MCF 10A (cell line): ENCODE results near the gene MKNK2. TPM values are rescaled to one million over a fixed set of nuclear protein-coding genes. Genes with fewer than 3 reads are reported as not detected.

Experiments used
- BruUV-seq: library from RNA; stranded (reverse); fragments of 400-500 nt; replicated peaks from 2 replicates; lab custom pipeline; 2021; lab: Mats Ljungman, UMichigan
- CTCF ChIA-PET: fragments of 300-600 bp; sonication (Branson Sonifier 250); formaldehyde crosslinking; extraction: SDS; loops from one replicate; lab custom pipeline; 2021; ENCODE audit warnings: antibody characterized with exemption, inconsistent platforms; lab: Yijun Ruan, JAX
- POLR2A ChIA-PET: fragments of 300-600, 350-650 bp; sonication (Branson Sonifier 250); formaldehyde crosslinking; extraction: SDS; loops from one replicate; lab custom pipeline; 2020; ENCODE audit warnings: antibody characterized with exemption, inconsistent platforms; lab: Yijun Ruan, JAX
- DNase-seq: peaks from one replicate; pipeline ENCODE4 v3.0.0-alpha.2; 2018; ENCODE audit not compliant: unreplicated experiment
- H3K27ac Mint-ChIP-seq: one replicate; pipeline ENCODE4 v1.8.0; 2022; ENCODE audit warnings: mild to moderate bottlenecking, low read depth, mixed read lengths; ENCODE audit not compliant: unreplicated experiment
- H3K27me3 Mint-ChIP-seq: one replicate; pipeline ENCODE4 v1.8.0; 2022; ENCODE audit warnings: mixed read lengths; ENCODE audit not compliant: insufficient read depth, unreplicated experiment
- H3K36me3 Mint-ChIP-seq: one replicate; pipeline ENCODE4 v1.8.0; 2022; ENCODE audit warnings: mild to moderate bottlenecking, moderate library complexity, mixed read lengths; ENCODE audit not compliant: insufficient read depth, unreplicated experiment
- H3K4me1 Mint-ChIP-seq: one replicate; pipeline ENCODE4 v1.8.0; 2022; ENCODE audit warnings: mixed read lengths; ENCODE audit not compliant: insufficient read depth, unreplicated experiment
- H3K4me3 Mint-ChIP-seq: one replicate; pipeline ENCODE4 v1.8.0; 2022; ENCODE audit warnings: mild to moderate bottlenecking, moderate library complexity, mixed read lengths; ENCODE audit not compliant: unreplicated experiment
- H3K9me3 Mint-ChIP-seq: one replicate; pipeline ENCODE4 v1.8.0; 2022; ENCODE audit warnings: mixed read lengths; ENCODE audit not compliant: unreplicated experiment
- CTCF ChIP-seq: fragments of 200-600 bp; IDR thresholded peaks from one replicate; pipeline ENCODE4 v1.8.0; 2022; ENCODE audit warnings: antibody characterized with exemption, mild to moderate bottlenecking; ENCODE audit not compliant: unreplicated experiment
- intact Hi-C: fragments of 100-400 bp; cut with micrococcal nuclease; formaldehyde crosslinking; loops from 2 replicates; pipeline ENCODE4 v1.14.1; 2022
- total RNA-seq: library from RNA; stranded (reverse); gene quantifications from 2 replicates; pipeline ENCODE4 v1.2.3, GENCODE V29; 2022

Gene MKNK2
- total RNA-seq, 1 experiment from 2014 or later: 146 TPM

- ChIA-PET CTCF (no interaction called here), POLR2A (no interaction called here)
- intact Hi-C loops: no loop called here
- no peak for DNase-seq
- Mint-ChIP-seq H3K4me1 (peaks cover 5% of the 10 kb centered on the region), H3K9me3 (no peaks in the 10 kb centered on the region), H3K4me3 (no peak overlapping the region), H3K27ac (no peak overlapping the region), H3K36me3 (peaks cover 32% of the 10 kb centered on the region), H3K27me3 (no peaks in the 10 kb centered on the region)
- no peak for TF ChIP-seq CTCF
- BruUV-seq: no TSS peak
These were observed 48.0 kb upstream of the MKNK2 start for GRCh38 chr19:2099054-2099501.

- Mint-ChIP-seq H3K27ac (no peak overlapping the region), H3K4me1 (peaks cover 5% of the 10 kb centered on the region), H3K36me3 (peaks cover 32% of the 10 kb centered on the region)
These were observed 46.9 kb upstream of the MKNK2 start for GRCh38 chr19:2097886-2098327.

GRCh38 chr19:2097203-2097885 lies 46.3 kb upstream of the MKNK2 start:
- H3K27ac Mint-ChIP-seq: peak overlapping the region; percentile 92
- TF ChIP-seq CTCF: no peak
- intact Hi-C loops: no loop called here
- H3K4me1 Mint-ChIP-seq: peaks cover 5% of the 10 kb centered on the region
- H3K9me3 Mint-ChIP-seq: no peaks in the 10 kb centered on the region
- BruUV-seq: no TSS peak
- ChIA-PET CTCF (interaction anchor here (0.6 to 0.8 kb wide), 4 partner anchors 118 to 698 kb away, joined by 3 to 5 read pairs (median 4); partner anchors contain the start of gene LSM7), POLR2A (interaction anchor here (0.5 to 0.8 kb wide), 3 partner anchors 54 to 853 kb away, joined by 3 to 6 read pairs (median 3); partner anchors contain the start of gene AP3D1)
- DNase-seq: no peak
- peaks cover 27% of the 10 kb centered on the region for H3K36me3 Mint-ChIP-seq
- H3K27me3 Mint-ChIP-seq: no peaks in the 10 kb centered on the region
- peak overlapping the region; percentile 70 for H3K4me3 Mint-ChIP-seq

More at GRCh38 chr19:2097886-2098327, 46.9 kb upstream of the MKNK2 start:
- no peak overlapping the region for H3K4me3 Mint-ChIP-seq
- no peaks in the 10 kb centered on the region for H3K9me3 Mint-ChIP-seq
- no peaks in the 10 kb centered on the region for H3K27me3 Mint-ChIP-seq
- BruUV-seq: no TSS peak
- no peak for TF ChIP-seq CTCF
- no peak for DNase-seq
- intact Hi-C loops: no loop called here
- ChIA-PET POLR2A (interaction anchor here (0.6 kb wide), 1 partner anchor 121 kb away, joined by 6 read pairs; no protein-coding TSS in a partner anchor), CTCF (no interaction called here)

- Mint-ChIP-seq H3K27me3 (no peaks in the 10 kb centered on the region), H3K4me3 (peak within 1 kb of the TSS; percentile 96), H3K36me3 (peaks cover 20% of the 10 kb centered on the region), H3K4me1 (peaks cover 5% of the 10 kb centered on the region), H3K9me3 (no peaks in the 10 kb centered on the region), H3K27ac (peak within 1 kb of the TSS; percentile 92)
- ChIA-PET POLR2A (interaction anchor here (0.8 to 1.5 kb wide), 4 partner anchors 9 to 55 kb away, joined by 3 to 5 read pairs (median 3); partner anchors contain the start of gene AP3D1), CTCF (interaction anchor here (0.6 to 0.8 kb wide), 4 partner anchors 60 to 697 kb away, joined by 3 to 5 read pairs (median 3); partner anchors contain the start of gene LSM7)
- no TSS peak for BruUV-seq
- DNase-seq: peak; percentile 95
- peak; percentile 30 for TF ChIP-seq CTCF
- intact Hi-C loops: no loop called here
These were observed 45.6 kb upstream of the MKNK2 start, which contains the start of gene IZUMO4 for GRCh38 chr19:2096480-2097202. Gene IZUMO4, plus strand, starts transcription at chr19:2096915. Its CDS starts 31 bp downstream, at chr19:2096946.
